Erythroblast (primary cell): ENCODE measurements around the gene IL1RAPL2.

Experiments used
- GATA1 ChIP-seq: IDR thresholded peaks from 2 replicates; pipeline ENCODE4 v1.6.1; 2011; ENCODE audit warnings: low read depth, mild to moderate bottlenecking, control low read depth, low read length, moderate library complexity
- POLR2A ChIP-seq: IDR thresholded peaks from 2 replicates; pipeline ENCODE4 v1.6.1; 2011; ENCODE audit warnings: mild to moderate bottlenecking, low read length

DNA sequence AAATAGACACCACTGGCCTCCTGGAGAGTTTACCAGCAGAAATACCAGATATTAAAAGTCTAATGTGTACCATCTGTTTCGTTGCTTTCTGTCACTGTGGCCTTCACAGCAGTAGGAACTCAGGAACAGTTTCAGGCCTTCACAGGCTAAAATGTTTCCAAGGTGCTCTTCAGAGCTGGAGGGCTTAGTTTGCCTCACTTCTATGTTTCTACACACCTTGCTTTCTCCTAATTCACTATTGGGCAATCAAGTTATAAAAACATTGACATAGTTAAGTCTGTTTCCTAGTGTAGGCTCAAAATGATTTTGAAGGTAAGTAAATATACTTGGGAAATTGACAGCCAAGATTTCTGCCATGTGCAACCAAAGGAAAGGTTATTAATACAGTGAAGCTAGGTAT, 395.9 kb downstream of the IL1RAPL2 start:
- no peak for TF ChIP-seq POLR2A
- no peak for TF ChIP-seq GATA1
